CD14-positive monocyte (primary cell): Measurements from ENCODE around the gene HSPA5. TPM values are rescaled to one million over a fixed set of nuclear protein-coding genes. Genes with fewer than 3 reads are reported as not detected.

Experiments
- DNase-seq, 3 donors: peaks; one replicate each; pipeline ENCODE4 v3.0.0-alpha.2; 2011 to 2022
- H2AFZ ChIP-seq: 2 replicates; pipeline ENCODE4 v1.6.0; 2012; ENCODE audit warnings: mild to moderate bottlenecking, low read depth, low read length, inconsistent platforms; ENCODE audit not compliant: insufficient read depth, poor library complexity, severe bottlenecking
- H3K27ac ChIP-seq, 2 donors: 1 replicate in 1 of 2; 2 replicates in 1 of 2; pipeline ENCODE4 v1.5.1; 2012 to 2013; ENCODE audit warnings: low read length in 2 of 2, control low read depth in 1 of 2, inconsistent platforms in 1 of 2, low read depth in 1 of 2, mild to moderate bottlenecking in 1 of 2
- H3K27me3 ChIP-seq, 2 donors: one replicate each; pipeline versions ENCODE4 v1.6.0 to v1.6.1; 2011 to 2013; ENCODE audit warnings: low read length in 2 of 2; ENCODE audit not compliant: control insufficient read depth in 2 of 2, insufficient read depth in 2 of 2
- H3K36me3 ChIP-seq, 2 donors: replicated peaks in 1 of 2; 1 replicate in 1 of 2; 2 replicates in 1 of 2; pipeline versions ENCODE4 v1.5.1 to v1.6.1; 2012 to 2013; ENCODE audit warnings: low read length in 2 of 2, control low read depth in 1 of 2, inconsistent platforms in 1 of 2, mild to moderate bottlenecking in 1 of 2; ENCODE audit not compliant: insufficient read depth in 2 of 2, control insufficient read depth in 1 of 2
- H3K4me1 ChIP-seq, 2 donors: 1 replicate in 1 of 2; 2 replicates in 1 of 2; pipeline versions ENCODE4 v1.5.1 to v1.6.1; 2012 to 2013; ENCODE audit warnings: low read length in 2 of 2, control low read depth in 1 of 2, inconsistent platforms in 1 of 2, mild to moderate bottlenecking in 1 of 2, moderate library complexity in 1 of 2; ENCODE audit not compliant: insufficient read depth in 2 of 2, control insufficient read depth in 1 of 2
- H3K4me2 ChIP-seq: replicated peaks from 2 replicates; pipeline ENCODE3; 2012; ENCODE audit warnings: low read length, moderate library complexity, mild to moderate bottlenecking; ENCODE audit not compliant: poor library complexity, severe bottlenecking; ENCODE audit errors: extremely low read depth
- H3K4me3 ChIP-seq, 3 experiments: fragments of 200-600 bp in 1 of 3; sonication (generic) in 1 of 3; replicated peaks in 1 of 3; 1 replicate in 2 of 3; 2 replicates in 1 of 3; pipeline ENCODE4 v1.5.1; 2011 to 2013; ENCODE audit warnings: low read length in 3 of 3, mild to moderate bottlenecking in 3 of 3, control low read depth in 2 of 3, low read depth in 2 of 3, inconsistent platforms in 1 of 3, moderate library complexity in 1 of 3
- H3K79me2 ChIP-seq: 2 replicates; pipeline ENCODE4 v1.6.0; 2012; ENCODE audit warnings: mild to moderate bottlenecking, control low read depth, inconsistent platforms, low read length, moderate library complexity; ENCODE audit not compliant: insufficient read depth
- H3K9ac ChIP-seq: 2 replicates; pipeline ENCODE4 v1.6.0; 2017; ENCODE audit warnings: low read length, mild to moderate bottlenecking; ENCODE audit not compliant: insufficient read depth, poor library complexity, severe bottlenecking
- H3K9me3 ChIP-seq, 2 donors: replicated peaks in 1 of 2; 1 replicate in 1 of 2; 2 replicates in 1 of 2; pipeline versions ENCODE4 v1.5.1 to v1.6.1; 2012 to 2013; ENCODE audit warnings: low read length in 2 of 2, control low read depth in 1 of 2; ENCODE audit not compliant: control insufficient read depth in 1 of 2, insufficient read depth in 1 of 2
- H4K20me1 ChIP-seq: 2 replicates; pipeline ENCODE4 v1.6.0; 2012; ENCODE audit warnings: mild to moderate bottlenecking, low read length, control low read depth, moderate library complexity; ENCODE audit not compliant: insufficient read depth
- H3K27ac Mint-ChIP-seq, 7 donors: one replicate each; pipeline ENCODE4 v1.8.0; 2020; ENCODE audit warnings: mild to moderate bottlenecking in 7 of 7, mixed read lengths in 7 of 7, moderate library complexity in 6 of 7, inconsistent platforms in 2 of 7
- H3K27me3 Mint-ChIP-seq, 3 donors: one replicate each; pipeline ENCODE4 v1.8.0; 2021 to 2022; ENCODE audit warnings: low read depth in 3 of 3, mild to moderate bottlenecking in 3 of 3, mixed read lengths in 3 of 3, moderate library complexity in 3 of 3, inconsistent platforms in 1 of 3
- H3K36me3 Mint-ChIP-seq, 2 donors: one replicate each; pipeline ENCODE4 v1.8.0; 2020; ENCODE audit warnings: mixed read lengths in 2 of 2, inconsistent platforms in 1 of 2, mild to moderate bottlenecking in 1 of 2
- H3K4me1 Mint-ChIP-seq: one replicate; pipeline ENCODE4 v1.8.0; 2020; ENCODE audit warnings: mild to moderate bottlenecking, mixed read lengths
- H3K4me3 Mint-ChIP-seq, 2 donors: one replicate each; pipeline ENCODE4 v1.8.0; 2020; ENCODE audit warnings: mild to moderate bottlenecking in 2 of 2, mixed read lengths in 2 of 2, moderate library complexity in 1 of 2
- H3K9me3 Mint-ChIP-seq, 7 donors: one replicate each; pipeline ENCODE4 v1.8.0; 2020 to 2022; ENCODE audit warnings: mixed read lengths in 7 of 7, mild to moderate bottlenecking in 6 of 7, moderate library complexity in 6 of 7, inconsistent platforms in 2 of 7
- CTCF ChIP-seq: fragments of 200-600 bp; IDR thresholded peaks from one replicate; pipeline ENCODE4 v1.8.0; 2022; ENCODE audit warnings: antibody characterized with exemption, mild to moderate bottlenecking
- WGBS: methylation state at CpG from one replicate; pipeline ENCODE4 v1.1.5; 2013; ENCODE audit warnings: missing lambda C conversion rate; ENCODE audit not compliant: insufficient coverage; 5-methylcytosine and 5-hydroxymethylcytosine counted together
- intact Hi-C, 2 donors: fragments of 100-400 bp; cut with micrococcal nuclease; formaldehyde crosslinking; loops; one replicate each; pipeline versions ENCODE4 v1.15.0 to v1.15.1; 2023
- polyA plus RNA-seq, 3 donors: library from polyadenylated mRNA; depleted of rRNA in 1 of 3; unstranded in 2 of 3; stranded (reverse) in 1 of 3; fragments of 300-500 nt in 2 of 3; fragments of >200 nt in 1 of 3; fragmentation: Illumina TruSeq in 2 of 3; gene quantifications; 1 replicate in 2 of 3; 2 replicates in 1 of 3; pipeline ENCODE4 v1.2.3, GENCODE V29; 2012 to 2021

The HSPA5 gene
- polyA plus RNA-seq, 3 donors = 105 to 238 (median 156) TPM

- H3K27me3 Mint-ChIP-seq = peaks cover 0 to 2% (median 0%) of the 10 kb centered on the region in 3 donors
- H3K36me3 Mint-ChIP-seq = no peaks in the 10 kb centered on the region
- H3K9me3 Mint-ChIP-seq = peaks cover 0 to 3% (median 0%) of the 10 kb centered on the region in 7 donors
- intact Hi-C loops = no loop called here
- DNase-seq = no peak
- no peak overlapping the region for H2AFZ ChIP-seq
- H3K4me3 ChIP-seq = no peak overlapping the region
- H3K4me1 ChIP-seq = peaks cover 20 to 37% of the 10 kb centered on the region in 2 donors
- H3K79me2 ChIP-seq = peaks cover 12% of the 10 kb centered on the region
- H3K27me3 ChIP-seq = no peaks in the 10 kb centered on the region
- H4K20me1 ChIP-seq = no peaks in the 10 kb centered on the region
- H3K4me1 Mint-ChIP-seq = peaks cover 32% of the 10 kb centered on the region
- H3K27ac ChIP-seq = no peak overlapping the region
- no peak overlapping the region for H3K9ac ChIP-seq
- no peak overlapping the region for H3K4me3 Mint-ChIP-seq
- no peaks in the 10 kb centered on the region for H3K36me3 ChIP-seq
- WGBS = 41% methylated on average over 6 of the region's 6 CpGs
- H3K27ac Mint-ChIP-seq = peak overlapping the region in 1 of 7 donors; percentile 69
- H3K9me3 ChIP-seq = no peaks in the 10 kb centered on the region
- TF ChIP-seq CTCF = no peak
- no peak overlapping the region for H3K4me2 ChIP-seq
Observed at GRCh38 chr9:125246261-125246667, 5.1 kb upstream of the HSPA5 start.

DNA sequence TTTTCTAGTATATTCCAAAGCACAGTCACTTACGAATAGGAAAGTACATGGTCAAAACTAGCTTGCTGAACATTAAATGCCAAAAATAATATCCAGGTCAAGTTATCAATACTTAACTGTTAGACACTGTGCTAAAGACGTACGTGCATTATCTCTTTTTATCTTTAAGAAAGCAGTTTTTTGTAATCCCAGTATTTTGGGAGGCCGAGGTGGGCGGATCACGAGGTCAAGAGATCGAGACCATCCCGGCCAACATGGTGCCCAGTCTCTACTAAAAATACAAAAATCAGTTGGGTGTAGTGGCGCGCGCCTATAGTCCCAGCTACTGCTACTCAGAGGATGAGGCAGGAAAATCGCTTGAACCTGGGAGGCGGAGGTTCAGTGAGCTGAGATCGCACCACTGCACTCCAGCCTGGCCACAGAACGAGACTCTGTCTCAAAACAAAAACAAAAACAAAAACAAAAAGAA, 2.7 kb upstream of the HSPA5 start:
- Histone ChIP-seq H3K4me3 (no peak overlapping the region), H3K27me3 (no peaks in the 10 kb centered on the region), H3K4me2 (no peak overlapping the region), H3K36me3 (peaks cover 7 to 12% of the 10 kb centered on the region in 2 donors), H4K20me1 (peaks cover 23% of the 10 kb centered on the region), H3K27ac (peak overlapping the region in 1 of 2 donors; percentile 50), H3K9me3 (no peaks in the 10 kb centered on the region), H3K4me1 (peaks cover 35 to 54% of the 10 kb centered on the region in 2 donors), H2AFZ (no peak overlapping the region), H3K79me2 (peaks cover 35% of the 10 kb centered on the region), H3K9ac (no peak overlapping the region)
- 99% methylated on average over 12 of the region's 15 CpGs for WGBS
- Mint-ChIP-seq H3K4me3 (no peak overlapping the region), H3K27me3 (no peaks in the 10 kb centered on the region), H3K27ac (peak overlapping the region; percentile 74 to 99 (median 84)), H3K9me3 (peaks cover 0 to 3% (median 0%) of the 10 kb centered on the region in 7 donors), H3K36me3 (peaks cover 16 to 17% of the 10 kb centered on the region in 2 donors), H3K4me1 (peaks cover 40% of the 10 kb centered on the region)
- DNase-seq = no peak
- TF ChIP-seq CTCF = no peak
- intact Hi-C loops = loop anchor here in 1 of 2 donors (5.0 kb wide), 1 partner anchor 57 kb away; the partner anchor contains the start of gene PPP6C
